Loucy (cell line): ENCODE data around the gene LPP.

Source experiments
- CTCF ChIP-seq: fragments of 200-600 bp; sonication (generic); conservative IDR thresholded peaks from 2 replicates; pipeline ENCODE4 v1.5.1; 2014; ENCODE audit warnings: mild to moderate bottlenecking, antibody characterized with exemption, low read length
- EZH2phosphoT487 ChIP-seq: fragments of 200-600 bp; IDR thresholded peaks from 2 replicates; pipeline ENCODE4 v1.6.1; 2018; ENCODE audit warnings: antibody characterized with exemption, mild to moderate bottlenecking, moderate library complexity, borderline replicate concordance

GRCh38 chr3:188546835-188547670, 393.1 kb downstream of the LPP start:
- TF ChIP-seq CTCF (no peak), EZH2phosphoT487 (no peak)
